ENCODE data around the gene SNRPA1.

Gene SNRPA1

GRCh38 chr15:101240358-101240757 is 54.7 kb downstream of the SNRPA1 start:
- no peak for DNase-seq (ENCODE audit: low read depth)
- H3K4me3 ChIP-seq (ENCODE audit: low read depth, low read length), result no peak overlapping the region
- TF ChIP-seq CTCF (IDR thresholded peaks at IDR 0.05; ENCODE audit: control insufficient read depth, extremely low read depth, insufficient read depth), result no peak

GRCh38 chr15:101239724-101240136 is 55.3 kb downstream of the SNRPA1 start:
- TF ChIP-seq CTCF (IDR thresholded peaks at IDR 0.05; ENCODE audit: control insufficient read depth, extremely low read depth, insufficient read depth), result no peak

GRCh38 chr15:101237251-101237650 is 57.8 kb downstream of the SNRPA1 start:
- DNase-seq (ENCODE audit: low read depth), result no peak
- TF ChIP-seq CTCF (IDR thresholded peaks at IDR 0.05; ENCODE audit: control insufficient read depth, extremely low read depth, insufficient read depth), result no peak
- no peak overlapping the region for H3K4me3 ChIP-seq (ENCODE audit: low read depth, low read length)

More at GRCh38 chr15:101239724-101240136, 55.3 kb downstream of the SNRPA1 start:
- H3K4me3 ChIP-seq (ENCODE audit: low read depth, low read length), result no peak overlapping the region
- no peak for DNase-seq (ENCODE audit: low read depth)

GRCh38 chr15:101233651-101234280 is 61.3 kb downstream of the SNRPA1 start:
- TF ChIP-seq CTCF (IDR thresholded peaks at IDR 0.05; ENCODE audit: control insufficient read depth, extremely low read depth, insufficient read depth), result no peak
- DNase-seq (ENCODE audit: low read depth), result no peak
- H3K4me3 ChIP-seq (ENCODE audit: low read depth, low read length), result no peak overlapping the region

GRCh38 chr15:101232677-101233076 is 62.4 kb downstream of the SNRPA1 start:
- TF ChIP-seq CTCF (IDR thresholded peaks at IDR 0.05; ENCODE audit: control insufficient read depth, extremely low read depth, insufficient read depth), result no peak
- H3K4me3 ChIP-seq (ENCODE audit: low read depth, low read length), result no peak overlapping the region
- no peak for DNase-seq (ENCODE audit: low read depth)
